ENCODE measurements around the gene TMEM127.

TMEM127 gene

GRCh38 chr2:96203130-96204028 lies 62.4 kb downstream of the TMEM127 start:
- no peak for DNase-seq

DNA sequence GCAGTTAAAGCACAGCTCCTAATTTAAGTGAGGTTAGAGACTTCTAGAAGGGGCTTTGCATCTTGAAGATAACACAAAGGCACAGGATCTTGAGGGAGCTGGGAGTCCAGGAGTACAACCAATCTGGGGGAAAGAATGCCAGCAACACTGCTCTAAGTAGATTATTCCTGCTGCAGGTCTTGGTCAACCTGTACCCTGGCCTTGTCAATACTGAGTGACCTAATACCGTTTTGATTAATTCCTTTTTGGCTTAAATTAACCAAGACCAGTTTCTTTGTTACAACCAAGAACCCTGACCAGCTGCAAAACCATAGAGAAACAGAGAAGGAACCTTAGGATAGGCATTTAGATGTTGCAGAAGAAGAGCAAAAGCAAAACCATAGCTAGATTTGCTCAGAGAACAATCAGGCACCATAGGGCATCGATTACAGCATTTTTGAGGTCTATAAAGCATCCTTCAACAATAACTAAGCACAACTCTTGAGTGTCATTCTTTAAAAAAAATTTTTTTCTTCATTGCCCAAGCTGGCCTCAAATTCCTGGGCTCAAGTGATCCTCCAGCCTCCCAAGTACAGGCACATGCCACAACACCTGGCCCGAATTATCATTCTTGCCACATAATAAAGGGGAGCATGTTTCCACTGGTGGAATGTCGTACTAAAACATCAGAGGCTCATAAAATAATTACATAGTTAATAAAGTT lies 63.5 kb downstream of the TMEM127 start:
- no peak for DNase-seq

GRCh38 chr2:96201338-96201737 lies 64.5 kb downstream of the TMEM127 start:
- DNase-seq: no peak

DNA sequence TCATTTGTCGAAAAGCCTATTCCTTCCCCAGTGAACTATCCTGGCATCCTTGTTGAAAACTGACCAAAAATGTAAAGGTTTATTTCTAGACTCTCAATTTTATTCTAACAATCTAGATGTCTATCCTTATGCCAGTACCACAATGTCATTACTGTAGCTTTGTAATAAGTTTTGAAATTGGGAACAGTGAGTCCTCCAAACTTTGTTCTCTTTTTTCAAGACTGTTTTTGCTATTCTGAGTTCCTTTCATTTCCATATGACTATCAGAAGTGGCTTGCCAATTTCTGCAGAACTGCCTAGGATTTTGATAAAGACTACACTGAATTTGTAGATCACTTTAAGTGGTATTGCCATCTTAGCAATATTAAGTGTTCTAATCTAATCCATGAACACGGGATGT lies 66.9 kb downstream of the TMEM127 start:
- DNase-seq: no peak

Data from stimulated activated CD4-positive, alpha-beta T cell treated with anti-CD3 and anti-CD28 coated beads, Interleukin-1b, Interleukin-23, amount 100 ng/mL, for 48 hours (primary cell).